Measurements from ENCODE around the gene RSRC2.

RSRC2 gene

GRCh38 chr12:122528992-122529391, 2.3 kb upstream of the RSRC2 start:
- DNase-seq (ENCODE audit: insufficient read length, low spot score) (no peak), FAIRE-seq (no peak)
- TF ChIP-seq, protein P1, sequence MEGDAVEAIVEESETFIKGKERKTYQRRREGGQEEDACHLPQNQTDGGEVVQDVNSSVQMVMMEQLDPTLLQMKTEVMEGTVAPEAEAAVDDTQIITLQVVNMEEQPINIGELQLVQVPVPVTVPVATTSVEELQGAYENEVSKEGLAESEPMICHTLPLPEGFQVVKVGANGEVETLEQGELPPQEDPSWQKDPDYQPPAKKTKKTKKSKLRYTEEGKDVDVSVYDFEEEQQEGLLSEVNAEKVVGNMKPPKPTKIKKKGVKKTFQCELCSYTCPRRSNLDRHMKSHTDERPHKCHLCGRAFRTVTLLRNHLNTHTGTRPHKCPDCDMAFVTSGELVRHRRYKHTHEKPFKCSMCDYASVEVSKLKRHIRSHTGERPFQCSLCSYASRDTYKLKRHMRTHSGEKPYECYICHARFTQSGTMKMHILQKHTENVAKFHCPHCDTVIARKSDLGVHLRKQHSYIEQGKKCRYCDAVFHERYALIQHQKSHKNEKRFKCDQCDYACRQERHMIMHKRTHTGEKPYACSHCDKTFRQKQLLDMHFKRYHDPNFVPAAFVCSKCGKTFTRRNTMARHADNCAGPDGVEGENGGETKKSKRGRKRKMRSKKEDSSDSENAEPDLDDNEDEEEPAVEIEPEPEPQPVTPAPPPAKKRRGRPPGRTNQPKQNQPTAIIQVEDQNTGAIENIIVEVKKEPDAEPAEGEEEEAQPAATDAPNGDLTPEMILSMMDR (IDR thresholded peaks at IDR 0.05; ENCODE audit: insufficient read depth, missing control alignments): no peak

DNA sequence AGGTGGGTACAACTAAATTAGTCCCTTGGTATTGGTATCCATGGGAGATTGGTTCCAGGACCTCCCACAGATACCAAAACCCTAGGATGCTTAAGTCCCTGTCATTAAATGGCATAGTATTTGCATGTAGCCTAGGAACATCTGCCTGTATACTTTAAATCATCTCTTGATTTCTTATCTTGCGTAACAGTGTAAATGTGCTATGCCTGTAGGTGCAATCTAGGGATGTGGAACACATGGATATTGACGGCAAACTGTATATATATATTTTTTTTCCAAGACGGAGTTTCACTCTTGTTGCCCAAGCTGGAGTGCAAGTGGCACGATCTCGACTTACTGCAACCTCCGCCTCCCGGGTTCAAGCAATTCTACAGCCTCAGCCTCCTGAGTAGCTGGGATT, 1.8 kb upstream of the RSRC2 start:
- DNase-seq (ENCODE audit: insufficient read length, low spot score): no peak
- TF ChIP-seq, protein P1 (IDR thresholded peaks at IDR 0.05; ENCODE audit: insufficient read depth, missing control alignments): no peak
- no peak for FAIRE-seq

- TF ChIP-seq, protein P1 (IDR thresholded peaks at IDR 0.05; ENCODE audit: insufficient read depth, missing control alignments): no peak
- no peak for FAIRE-seq
- no peak for DNase-seq (ENCODE audit: insufficient read length, low spot score)
Measured at GRCh38 chr12:122527478-122527944, 775 bp upstream of the RSRC2 start.

GRCh38 chr12:122523846-122524718, 2.7 kb downstream of the RSRC2 start:
- no peak for DNase-seq (ENCODE audit: insufficient read length, low spot score)
- TF ChIP-seq, protein P1 (IDR thresholded peaks at IDR 0.05; ENCODE audit: insufficient read depth, missing control alignments): no peak
- FAIRE-seq: no peak

GRCh38 chr12:122523280-122523679, 3.5 kb downstream of the RSRC2 start:
- FAIRE-seq: no peak

DNA sequence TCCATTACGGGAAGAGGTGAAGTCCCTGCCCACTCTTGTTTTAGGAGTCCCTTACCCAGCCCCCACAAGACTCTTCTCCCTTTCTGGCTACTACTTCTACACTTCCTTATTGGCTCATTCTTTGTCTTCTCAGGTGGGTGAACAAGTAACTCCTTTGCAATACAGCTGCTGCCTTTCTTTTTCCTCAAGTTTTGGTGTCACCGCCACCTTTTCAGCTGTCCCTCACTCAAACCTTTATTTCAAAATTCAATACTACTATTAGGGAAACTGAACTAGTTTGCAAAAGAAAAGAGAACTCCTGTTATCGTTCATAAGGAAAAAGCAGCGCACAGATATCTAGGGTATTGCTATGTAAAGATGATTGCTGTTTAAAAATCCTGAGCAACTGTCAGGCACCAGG, 6.1 kb downstream of the RSRC2 start:
- FAIRE-seq: no peak

More at GRCh38 chr12:122523280-122523679, 3.5 kb downstream of the RSRC2 start:
- DNase-seq (ENCODE audit: insufficient read length, low spot score): no peak
- TF ChIP-seq, protein P1 (IDR thresholded peaks at IDR 0.05; ENCODE audit: insufficient read depth, missing control alignments): no peak

More for the DNA sequence above, 6.1 kb downstream of the RSRC2 start:
- no peak for DNase-seq (ENCODE audit: insufficient read length, low spot score)
- TF ChIP-seq, protein P1 (IDR thresholded peaks at IDR 0.05; ENCODE audit: insufficient read depth, missing control alignments): no peak
